DMS153 treated with DMSO at 0.1 percent for 48 hours (cell line): ENCODE results near the gene C11orf98.
"Not testable (repeated sequence)": the region's sequence is repeated elsewhere in the genome, so short reads cannot be mapped to it uniquely, and the experiment has no call there.

ENCODE experiments used
- DNase-seq: peaks from one replicate; lab custom pipeline; 2025; ENCODE audit not compliant: unreplicated experiment; lab: John Stamatoyannopoulos, UW

Gene C11orf98

DNA sequence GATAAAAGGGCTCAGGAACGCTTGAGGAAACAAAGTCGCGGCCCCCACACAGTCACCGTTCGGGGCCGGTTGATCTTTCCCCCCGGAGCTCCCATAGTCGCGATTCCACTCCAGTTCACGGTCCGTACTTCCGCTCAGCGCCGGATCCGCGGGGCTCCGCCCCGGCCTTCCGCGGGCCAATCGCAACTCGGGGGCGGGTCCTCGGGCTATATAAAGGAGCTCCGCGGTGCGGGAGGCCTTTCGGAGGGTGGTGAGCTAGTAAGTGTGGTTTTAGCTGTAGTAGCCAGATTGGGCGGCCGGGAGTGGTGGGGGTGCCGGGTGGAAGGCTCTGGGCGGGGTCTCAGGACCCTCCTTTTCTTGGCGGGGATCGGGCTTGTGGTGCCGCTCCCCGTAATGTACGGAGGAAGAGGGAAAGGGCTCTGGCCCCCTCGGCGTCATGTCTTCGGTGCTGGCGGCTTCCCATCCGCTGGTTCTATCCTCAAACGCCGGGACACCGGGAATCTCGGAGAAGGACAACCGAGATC, at the start of gene C11orf98, which contains the start of gene CSKMT:
Gene C11orf98 (minus strand): TSS at position 136 of the 524 bp plus-strand sequence. CDS start 41 bp downstream, at position 95.
Gene CSKMT (plus strand): TSS at position 238 of the 524 bp plus-strand sequence. CDS start 568 bp downstream, outside the sequence.
- DNase-seq: peak; percentile 92

DNA sequence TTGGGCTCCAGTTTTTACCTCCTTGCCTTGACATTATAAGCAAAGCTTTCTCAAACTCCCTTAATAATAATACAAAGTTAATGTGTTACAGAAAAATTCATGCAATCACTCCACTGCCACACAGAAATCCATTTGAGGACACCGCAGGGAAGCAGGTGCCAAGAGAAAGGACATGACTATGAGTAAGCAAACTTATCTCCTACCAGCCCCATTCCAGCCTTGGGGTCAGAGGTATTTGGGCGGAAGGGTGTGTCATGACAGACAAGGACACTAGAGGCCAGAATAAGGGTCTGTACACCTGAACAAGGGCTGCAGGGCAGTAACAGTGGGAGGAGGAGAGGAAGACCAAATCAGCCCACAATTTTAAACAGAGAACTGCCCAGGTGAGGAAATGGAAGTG, 48.3 kb upstream of the C11orf98 start:
- no peak for DNase-seq

DNA sequence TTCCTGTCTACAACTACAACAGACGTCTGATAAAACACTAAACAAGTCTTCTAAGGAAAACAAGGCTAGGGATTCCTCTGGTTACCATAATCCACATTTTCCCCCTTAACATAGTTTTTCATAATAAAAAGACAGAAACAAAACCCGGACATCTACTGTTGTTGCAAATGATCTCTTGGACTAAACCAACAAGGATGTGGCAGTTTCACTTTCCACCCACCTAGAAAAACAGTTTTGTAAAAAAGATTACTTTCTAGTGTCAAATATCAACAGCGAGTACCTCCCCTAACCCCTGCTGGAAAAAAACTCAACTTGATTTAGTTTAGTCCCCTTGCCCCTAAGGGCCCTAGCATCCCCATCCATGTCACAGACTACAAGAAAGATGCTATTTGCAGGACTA, 47.9 kb upstream of the C11orf98 start:
- no peak for DNase-seq

DNA sequence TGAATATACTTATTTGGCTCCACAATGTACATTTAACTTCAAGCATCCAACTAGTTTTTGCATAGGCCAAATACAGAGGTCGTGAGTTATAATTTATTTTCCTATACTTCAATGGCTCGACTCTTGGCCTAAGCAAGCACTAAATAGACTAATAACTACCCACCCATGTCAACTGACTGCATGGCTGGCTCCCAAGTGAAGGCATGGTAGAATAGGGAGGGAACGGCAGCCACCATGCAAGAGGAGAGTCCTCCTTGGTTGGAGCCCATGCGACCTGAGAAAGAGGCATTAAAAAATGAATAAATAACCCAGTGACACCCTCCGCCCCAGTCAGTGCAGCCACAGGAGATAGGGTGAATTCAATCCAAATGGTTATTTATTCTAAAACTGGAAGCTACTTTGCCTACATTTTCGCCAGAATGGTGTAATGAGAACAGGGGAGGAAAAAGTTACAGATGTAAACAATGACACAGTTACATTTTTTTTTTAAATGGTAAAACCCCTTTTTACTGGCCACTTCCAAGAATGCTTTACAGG, 47.3 kb upstream of the C11orf98 start:
- DNase-seq: no peak

DNA sequence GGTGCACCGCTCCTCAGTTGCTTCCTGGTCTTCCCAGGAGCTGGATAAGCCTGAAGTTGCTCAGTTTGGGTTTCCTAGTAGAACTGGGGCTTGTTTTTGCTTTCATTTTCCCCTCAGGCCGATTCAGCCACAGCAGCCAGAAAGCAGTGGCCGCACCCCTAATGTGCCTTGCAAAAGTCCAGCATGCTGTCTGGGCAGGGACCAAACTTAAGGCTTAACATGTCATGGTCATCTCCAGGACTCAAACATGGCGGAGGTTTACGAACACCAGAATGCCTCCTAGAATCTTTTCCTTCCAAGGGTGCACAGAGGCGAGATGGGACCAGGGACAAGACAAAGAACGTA, 45.0 kb upstream of the C11orf98 start:
- DNase-seq: no peak

DNA sequence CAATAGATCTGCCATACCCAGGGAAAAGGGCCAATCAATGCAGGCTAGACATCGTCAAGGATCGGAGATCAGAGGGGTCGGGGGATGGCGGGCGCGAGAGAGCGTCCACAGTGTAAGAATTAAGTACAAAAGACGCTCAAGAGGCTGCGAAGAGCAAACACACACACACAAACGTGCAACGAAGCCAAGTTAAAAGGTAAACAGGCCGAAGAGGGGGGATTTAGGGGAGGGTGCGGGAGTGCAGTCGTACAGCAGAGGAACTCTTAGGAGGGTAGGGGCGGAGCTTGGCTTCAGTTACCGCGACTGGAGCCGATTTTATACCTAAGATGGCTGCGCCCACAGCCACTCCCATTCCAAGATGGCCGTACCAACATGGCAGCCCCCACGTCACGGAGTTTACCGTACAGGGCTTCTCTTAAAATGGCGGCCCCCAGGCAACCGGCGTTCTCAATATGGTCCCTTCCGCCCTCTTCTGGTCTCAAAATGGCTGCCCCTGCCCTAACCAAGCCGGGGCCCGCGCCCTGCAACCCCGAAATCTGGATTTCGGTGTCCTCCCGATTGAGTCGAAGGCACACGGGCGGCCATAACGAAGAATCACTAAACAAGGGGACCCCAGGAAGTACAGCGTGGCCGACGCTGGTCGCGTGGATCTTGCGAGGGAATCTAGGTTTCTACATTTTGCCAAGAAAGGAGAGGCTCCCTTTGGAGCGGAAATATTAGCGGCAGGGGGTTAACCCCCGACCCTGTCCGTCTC, 44.4 kb upstream of the C11orf98 start:
- DNase-seq: peak; percentile 99

DNA sequence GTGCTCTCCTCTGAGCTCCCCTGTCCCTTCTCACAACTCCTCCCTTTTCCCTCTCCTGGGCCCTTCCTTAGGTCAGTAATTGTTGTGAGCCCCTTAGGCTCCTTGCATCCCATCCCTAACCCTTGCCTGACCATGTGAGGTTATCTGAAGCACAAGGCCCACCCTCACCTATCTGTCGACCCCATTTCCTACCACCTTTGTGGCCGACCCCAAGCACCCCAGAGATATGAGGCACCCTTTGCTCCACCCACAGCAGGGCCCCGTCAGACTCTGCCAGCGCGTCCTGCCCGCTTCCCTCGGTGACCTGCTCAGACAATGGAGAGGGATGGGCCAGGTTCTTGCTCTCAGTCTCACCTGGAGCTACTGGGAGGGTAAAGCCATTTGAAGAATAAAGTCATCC, 43.8 kb upstream of the C11orf98 start:
- DNase-seq: peak; percentile 62

DNA sequence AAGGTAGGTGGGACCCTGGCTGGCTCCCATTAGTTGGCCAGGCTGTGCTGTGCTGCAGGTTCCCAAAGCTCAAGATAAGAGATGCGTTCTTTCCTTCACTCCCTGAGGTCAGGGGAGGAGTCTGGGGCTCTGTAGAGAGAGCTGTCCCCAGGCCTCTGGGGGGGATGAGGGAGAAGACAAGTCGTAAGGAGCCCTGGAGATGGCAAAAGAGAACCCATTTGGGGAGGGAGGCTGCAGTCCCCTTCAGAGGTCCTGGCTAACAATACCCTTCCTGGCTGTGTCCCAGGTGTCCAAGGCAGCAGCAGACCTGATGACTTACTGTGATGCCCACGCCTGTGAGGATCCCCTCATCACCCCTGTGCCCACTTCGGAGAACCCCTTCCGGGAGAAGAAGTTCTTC, 43.4 kb upstream of the C11orf98 start:
- DNase-seq: no peak

DNA sequence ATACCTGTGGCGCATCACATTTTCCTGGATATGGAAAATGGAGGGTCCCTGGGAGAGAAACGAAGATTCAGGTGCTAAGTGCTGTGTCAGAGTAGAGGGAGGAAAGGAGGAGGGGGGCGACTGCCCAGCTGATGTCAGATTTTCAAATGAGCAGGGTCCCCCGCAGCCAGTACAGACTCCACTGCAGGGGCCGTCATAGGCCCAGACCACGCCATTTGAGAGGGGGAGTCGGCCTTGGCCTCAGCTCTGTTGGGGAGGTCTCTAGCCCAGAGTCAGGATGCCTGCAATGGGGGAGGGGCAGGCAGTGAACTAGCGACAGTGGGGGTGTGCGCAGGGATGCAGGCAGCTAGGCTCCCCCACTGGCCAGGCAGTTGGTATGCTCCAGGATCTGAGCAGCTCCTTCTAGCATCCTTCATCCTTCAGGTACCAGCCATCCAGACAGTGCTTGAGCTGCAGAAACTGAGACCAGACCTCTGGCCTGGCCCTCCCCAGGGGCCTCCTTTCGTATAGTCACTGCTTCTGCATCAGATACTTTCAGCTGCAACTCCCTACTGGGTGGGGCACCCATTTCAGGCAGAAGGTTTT, 42.4 kb upstream of the C11orf98 start, which contains the start of the genes BSCL2 and GNG3:
Gene BSCL2 (minus strand): TSS at position 148 of the 585 bp plus-strand sequence. CDS start 229 bp downstream, outside the sequence.
Gene GNG3 (plus strand): TSS at position 400 of the 585 bp plus-strand sequence. CDS start 620 bp downstream, outside the sequence.
- DNase-seq: peak; percentile 46

DNA sequence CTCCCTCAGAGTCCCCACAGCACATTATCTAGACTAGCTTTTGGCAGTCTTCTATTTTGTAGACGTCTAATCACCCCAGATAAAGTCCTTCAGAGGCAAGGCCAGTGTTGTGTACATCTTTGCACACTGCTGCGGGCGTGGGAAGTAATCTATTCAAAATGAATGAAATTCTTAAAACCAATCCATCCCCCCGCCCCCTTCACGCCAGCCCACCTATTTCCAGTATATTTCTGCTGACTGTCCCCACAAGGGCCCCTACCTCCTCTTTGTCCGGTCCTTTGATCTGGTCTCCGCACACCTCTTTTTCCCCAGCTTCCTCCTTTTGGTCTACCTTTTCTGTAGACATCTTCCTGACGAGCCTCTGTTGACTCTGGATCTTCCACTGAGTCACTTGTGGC, 41.8 kb upstream of the C11orf98 start:
- DNase-seq: no peak

DNA sequence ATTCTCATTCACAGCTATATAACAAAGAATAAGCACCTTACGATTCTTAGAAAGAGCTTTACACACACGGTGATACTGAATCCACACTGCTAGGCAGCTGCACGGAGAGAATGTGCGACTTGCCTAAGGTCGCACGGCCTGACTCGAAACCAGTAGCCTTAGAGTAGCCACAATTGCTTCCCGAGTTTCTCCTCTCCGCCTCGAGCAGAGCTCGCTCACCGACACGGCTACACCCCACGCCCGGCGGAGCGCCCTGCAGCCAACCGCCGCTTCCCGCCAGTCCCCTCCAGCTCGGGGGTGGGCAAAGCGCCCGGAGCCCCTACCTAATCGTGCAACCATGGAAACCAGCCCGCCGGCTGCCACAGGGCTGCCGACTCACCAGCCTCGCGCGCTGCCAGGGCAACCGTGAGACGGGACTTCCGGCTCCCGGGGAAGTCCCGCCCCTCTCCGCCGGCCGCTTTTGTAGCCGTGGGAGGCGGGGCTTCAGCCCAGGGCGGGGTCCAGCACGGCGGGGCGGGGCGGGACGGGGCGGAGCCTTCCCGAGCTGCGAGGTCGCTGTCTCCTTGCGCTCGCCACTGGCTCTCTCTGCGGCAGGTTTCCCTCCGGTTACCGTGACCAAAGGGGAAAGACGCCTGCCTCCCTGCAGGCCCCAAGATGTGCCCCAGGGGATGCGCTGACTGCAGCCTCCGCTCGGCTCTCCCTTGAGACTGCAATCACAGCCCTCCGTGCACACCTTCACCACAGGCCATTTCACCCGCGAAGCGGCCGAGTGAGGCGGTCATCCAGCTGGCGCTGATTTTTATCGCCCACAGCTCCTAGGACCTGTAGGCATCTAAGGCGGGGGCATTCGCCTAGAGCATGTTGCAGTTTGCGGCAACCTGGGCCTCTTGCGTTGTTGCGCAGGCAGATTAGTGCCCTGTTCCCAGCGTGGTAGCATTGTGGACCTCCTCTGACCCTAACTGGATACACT, 41.2 kb upstream of the C11orf98 start:
- peak; percentile 88 for DNase-seq

DNA sequence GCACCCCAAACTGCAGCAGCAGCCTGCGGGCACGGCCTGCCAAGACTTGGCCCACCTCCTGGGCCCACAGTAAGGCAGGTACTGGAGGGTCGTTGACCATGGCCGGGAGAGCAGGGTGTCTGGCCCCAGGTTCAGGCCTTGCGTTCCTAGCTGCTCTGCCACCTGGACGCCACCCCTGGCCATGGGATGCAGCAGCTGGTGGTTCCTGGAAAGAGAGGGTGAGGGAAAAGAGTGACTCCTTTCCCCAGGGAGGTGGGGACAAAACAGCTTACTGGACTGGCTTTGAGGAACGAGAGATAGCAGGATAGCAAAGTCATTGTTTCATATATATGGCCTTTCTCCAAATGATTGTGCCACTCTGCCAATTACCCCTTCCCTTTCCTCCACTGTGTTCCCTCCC, 40.4 kb upstream of the C11orf98 start:
- DNase-seq: no peak

DNA sequence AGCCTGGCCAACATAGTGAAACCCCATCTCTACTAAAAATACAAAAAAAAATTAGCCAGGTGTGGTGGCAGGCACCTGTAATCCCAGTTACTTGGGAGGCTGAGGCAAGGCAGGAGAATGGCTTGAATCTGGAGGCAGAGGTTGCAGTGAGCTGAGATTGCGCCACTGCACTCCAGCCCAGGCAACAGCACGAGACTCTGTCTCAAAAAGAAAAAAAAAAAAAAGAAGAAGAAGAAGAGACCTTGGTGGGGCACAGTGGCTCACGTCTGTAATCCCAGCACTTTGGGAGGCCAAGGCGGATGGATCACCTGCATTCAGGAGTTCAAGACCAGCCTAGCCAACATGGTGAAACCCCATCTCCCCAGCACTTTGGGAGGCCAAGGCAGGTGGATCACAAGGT, 38.9 kb upstream of the C11orf98 start:
- DNase-seq: not testable (repeated sequence)

DNA sequence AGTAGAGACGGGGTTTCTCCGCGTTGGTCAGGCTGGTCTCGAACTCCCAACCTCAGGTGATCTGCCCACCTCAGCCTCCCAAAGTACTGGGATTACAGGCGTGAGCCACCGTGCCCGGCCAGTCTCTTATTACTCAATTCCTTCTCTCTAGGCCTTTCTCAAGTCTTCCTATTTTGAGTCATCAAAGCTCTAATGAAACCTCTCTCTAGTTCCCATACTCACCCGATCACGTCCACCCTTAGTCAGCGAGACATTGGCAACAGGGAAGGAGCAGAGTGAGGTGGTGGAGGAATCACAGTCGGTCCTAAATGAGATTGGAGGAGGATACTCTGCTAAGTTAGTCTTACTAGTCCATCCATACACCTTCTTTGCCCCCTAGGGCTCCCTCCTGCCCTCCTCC, 37.2 kb upstream of the C11orf98 start:
- no peak for DNase-seq

DNA sequence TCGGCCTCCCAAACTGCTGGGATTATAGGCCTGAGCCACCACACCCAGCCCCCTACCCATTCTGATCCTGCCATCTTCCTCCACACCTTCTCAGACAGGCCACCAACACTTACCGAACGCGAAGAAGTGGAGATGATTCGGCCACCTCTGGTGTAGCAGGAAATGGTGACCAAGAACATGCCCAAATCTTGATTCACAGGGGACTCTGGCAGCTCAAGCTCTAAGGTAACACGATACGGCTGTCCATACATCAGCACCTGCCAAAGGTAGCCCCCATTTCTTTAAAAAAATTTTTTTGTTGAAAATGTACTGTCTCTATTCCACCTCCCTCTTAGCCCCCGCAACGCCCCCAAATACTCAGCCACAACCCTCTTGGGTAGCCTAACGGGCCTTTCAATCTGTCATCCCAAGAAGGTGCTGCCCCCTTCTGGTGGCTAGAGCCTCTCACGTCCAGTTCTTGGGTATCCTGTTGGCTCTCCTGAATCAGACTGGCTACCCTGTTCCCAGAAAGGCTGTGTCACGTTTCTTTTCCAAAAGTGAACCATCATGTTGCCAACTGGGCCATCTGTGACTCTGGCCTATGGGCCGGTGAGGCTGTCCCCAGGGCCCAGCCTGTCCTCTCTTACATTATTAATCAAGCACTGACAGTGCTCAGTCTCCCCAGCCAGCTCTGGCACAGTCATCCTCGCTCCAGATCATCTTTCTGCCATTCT, 29.6 kb upstream of the C11orf98 start:
- DNase-seq: peak; percentile 44

DNA sequence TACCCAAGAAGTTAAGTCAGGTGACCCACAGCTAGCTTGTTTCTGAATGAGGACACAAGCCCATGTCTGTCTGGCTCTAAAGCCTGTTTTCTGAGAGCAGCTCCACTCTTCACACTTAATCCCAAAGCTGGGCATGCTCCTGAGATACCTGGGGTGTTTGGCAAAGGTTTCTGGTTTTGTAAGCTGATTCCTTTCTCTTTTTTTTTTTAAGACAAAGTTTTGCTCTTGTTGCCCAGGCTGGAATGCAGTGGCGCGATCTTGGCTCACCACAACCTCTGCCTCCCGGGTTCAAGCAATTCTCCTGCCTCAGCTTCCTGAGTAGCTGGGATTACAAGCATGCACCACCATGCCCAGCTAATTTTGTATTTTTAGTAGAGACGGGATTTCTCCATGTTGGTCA, 28.6 kb upstream of the C11orf98 start:
- not testable (repeated sequence) for DNase-seq

DNA sequence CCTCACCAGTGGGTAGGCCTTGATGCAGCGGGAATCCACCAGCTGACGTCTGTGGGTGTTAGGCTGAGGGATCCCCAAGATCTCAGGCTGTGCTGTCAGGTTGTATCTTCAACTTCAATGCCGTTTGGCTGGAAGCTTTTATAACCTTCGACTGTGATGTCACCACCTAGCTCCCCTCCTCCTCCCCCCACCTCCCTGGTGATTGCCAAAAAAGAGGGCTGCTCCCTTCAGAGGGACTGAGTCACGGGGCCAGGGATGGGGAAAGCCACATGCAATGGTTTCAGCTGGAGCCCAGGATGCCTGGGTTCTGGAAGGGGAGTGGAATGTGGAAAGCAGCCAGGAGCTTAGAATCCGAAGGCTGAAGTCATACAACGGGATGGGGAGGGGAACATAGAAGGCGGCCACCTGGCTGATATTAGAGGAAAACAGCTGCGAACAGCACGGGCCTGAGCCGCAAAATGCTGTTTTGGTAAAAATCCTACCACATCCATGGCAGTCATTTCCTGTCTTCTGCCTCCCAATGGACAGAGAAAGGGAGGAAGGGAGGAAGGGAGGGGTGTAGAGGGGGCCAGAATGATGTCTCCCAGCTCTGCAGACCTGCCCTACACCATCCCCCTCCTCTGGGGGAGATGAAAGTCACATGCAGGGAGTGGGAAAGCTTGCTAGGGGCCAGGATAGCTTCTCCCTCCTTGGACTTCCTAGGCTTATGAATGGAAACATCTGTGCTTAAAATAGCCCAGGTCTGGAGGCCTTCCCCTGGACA, 24.6 kb upstream of the C11orf98 start, which contains the start of gene LRRN4CL:
Gene LRRN4CL (minus strand): TSS at position 110 of the 763 bp plus-strand sequence. CDS start 1,022 bp downstream, outside the sequence.
- no peak for DNase-seq

DNA sequence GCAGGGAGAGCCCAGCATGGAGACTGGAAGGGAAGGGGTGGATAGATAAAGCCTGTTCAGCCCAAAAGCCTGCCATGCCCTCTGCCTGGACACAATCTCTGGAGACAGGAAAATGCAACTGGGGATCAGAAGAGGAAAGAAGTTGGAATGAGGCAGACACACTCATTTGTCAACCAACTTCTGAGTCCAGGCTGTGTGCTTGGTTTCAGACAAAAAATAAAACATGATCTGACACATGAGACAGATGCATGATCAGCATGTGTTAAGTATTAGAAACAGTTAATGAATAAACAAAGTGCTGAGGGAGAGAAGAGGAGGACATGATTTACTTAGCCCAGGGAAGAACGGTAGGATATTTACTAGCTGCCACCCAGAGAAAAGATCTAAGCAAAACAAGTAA, 23.5 kb upstream of the C11orf98 start:
- DNase-seq: no peak
